HepG2 (cell line): ENCODE data around the gene ATP2C2. TPM values are rescaled to one million over a fixed set of nuclear protein-coding genes. Genes with fewer than 3 reads are reported as not detected.
A peak's percentile ranks its signal among the peaks of the same experiment; 100 is the strongest.

Source experiments
- DNMT1 ChIP-seq: sonication (generic); formaldehyde crosslinking; IDR thresholded peaks from 2 replicates; pipeline ENCODE4 v1.5.1; 2020; ENCODE audit warnings: mild to moderate bottlenecking, missing genetic modification reagents
- DR1 ChIP-seq: sonication (generic); formaldehyde crosslinking; IDR thresholded peaks from 2 replicates; pipeline ENCODE4 v1.8.0; 2021; ENCODE audit warnings: mild to moderate bottlenecking, missing genetic modification reagents, inconsistent platforms
- EED ChIP-seq: sonication (generic); formaldehyde crosslinking; IDR thresholded peaks from 2 replicates; pipeline ENCODE4 v1.5.0; 2020; ENCODE audit warnings: mild to moderate bottlenecking, missing genetic modification reagents
- GATAD1 ChIP-seq: IDR thresholded peaks from 2 replicates; pipeline ENCODE4 v1.6.1; 2016; ENCODE audit warnings: missing genetic modification reagents, missing compliant biosample characterization
- KDM5B ChIP-seq: sonication (generic); formaldehyde crosslinking; IDR thresholded peaks from 2 replicates; pipeline ENCODE4 v1.4.0; 2020; ENCODE audit warnings: missing genetic modification reagents, mild to moderate bottlenecking, borderline replicate concordance
- KLF13 ChIP-seq: sonication (generic); formaldehyde crosslinking; IDR thresholded peaks from 2 replicates; pipeline ENCODE4 v1.4.0; 2020; ENCODE audit warnings: mild to moderate bottlenecking, missing genetic modification reagents
- KLF16 ChIP-seq, 2 experiments: sonication (generic) in 1 of 2; formaldehyde crosslinking in 1 of 2; IDR thresholded peaks; 2 replicates each; pipeline versions ENCODE4 v1.6.1 to v1.8.0; 2016 to 2023; ENCODE audit warnings: missing genetic modification reagents in 2 of 2, missing compliant biosample characterization in 1 of 2
- MIXL1 ChIP-seq: IDR thresholded peaks from 2 replicates; pipeline ENCODE4 v1.6.1; 2016
- NCOA5 ChIP-seq: sonication (generic); formaldehyde crosslinking; IDR thresholded peaks from 2 replicates; pipeline ENCODE4 v1.4.0; 2020; ENCODE audit warnings: missing genetic modification reagents
- NR2F1 ChIP-seq, 2 experiments: fragments of 450-650 bp in 1 of 2; formaldehyde crosslinking in 1 of 2; IDR thresholded peaks; 2 replicates each; pipeline versions ENCODE4 v1.5.0 to v1.6.1; 2016 to 2020; ENCODE audit warnings: mild to moderate bottlenecking in 1 of 2, missing compliant biosample characterization in 1 of 2, missing genetic modification reagents in 1 of 2, moderate library complexity in 1 of 2
- ONECUT2 ChIP-seq: sonication (generic); formaldehyde crosslinking; IDR thresholded peaks from 2 replicates; pipeline ENCODE4 v1.4.0; 2020; ENCODE audit warnings: missing genetic modification reagents
- XBP1 ChIP-seq: sonication (generic); formaldehyde crosslinking; IDR thresholded peaks from 2 replicates; pipeline ENCODE4 v1.5.0; 2020; ENCODE audit warnings: missing genetic modification reagents
- ZNF160 ChIP-seq: sonication (generic); formaldehyde crosslinking; IDR thresholded peaks from 2 replicates; pipeline ENCODE4 v1.8.0; 2022; ENCODE audit warnings: mild to moderate bottlenecking, inconsistent platforms, missing genetic modification reagents
- ZNF317 ChIP-seq: sonication (generic); formaldehyde crosslinking; IDR thresholded peaks from 2 replicates; pipeline ENCODE4 v1.5.0; 2020; ENCODE audit warnings: mild to moderate bottlenecking, missing genetic modification reagents
- ZNF572 ChIP-seq: sonication (generic); formaldehyde crosslinking; IDR thresholded peaks from 2 replicates; pipeline ENCODE4 v1.5.1; 2020; ENCODE audit warnings: mild to moderate bottlenecking, missing genetic modification reagents
- ZNF775 ChIP-seq: sonication (generic); formaldehyde crosslinking; IDR thresholded peaks from 2 replicates; pipeline ENCODE4 v1.4.0; 2020; ENCODE audit warnings: missing genetic modification reagents, mild to moderate bottlenecking, moderate library complexity, borderline replicate concordance
- ZNF878 ChIP-seq: sonication (generic); formaldehyde crosslinking; IDR thresholded peaks from 2 replicates; pipeline ENCODE4 v1.8.1; 2023; ENCODE audit warnings: mild to moderate bottlenecking, missing genetic modification reagents, moderate library complexity
- polyA plus RNA-seq, 8 experiments: library from polyadenylated mRNA; depleted of rRNA in 3 of 8; stranded (reverse) in 7 of 8; unstranded in 1 of 8; fragments of >200 nt; fragmentation: Illumina TruSeq in 4 of 8; extraction: Trizol in 4 of 8; gene quantifications; 2 replicates each; pipeline versions ENCODE4 v1.2.1 to v1.2.3, GENCODE V29; 2011 to 2016; ENCODE audit warnings: low read depth in 4 of 8, missing spikeins in 1 of 8, mixed read lengths in 1 of 8; ENCODE audit not compliant: insufficient read depth in 1 of 8
- total RNA-seq, 5 experiments: library from RNA; depleted of rRNA; stranded (reverse); fragments of >200 nt; fragmentation: Illumina TruSeq; extraction: Trizol; gene quantifications; 2 replicates each; pipeline ENCODE4 v1.2.3, GENCODE V29; 2016; ENCODE audit warnings: low read depth in 1 of 5
- TF ChIP-seq, protein P1 (sequence below): sonication (generic); formaldehyde crosslinking; IDR thresholded peaks from 2 replicates; pipeline ENCODE4 v1.8.0; 2022; ENCODE audit warnings: missing genetic modification reagents, mild to moderate bottlenecking, moderate library complexity, borderline replicate concordance
- TF ChIP-seq, protein P2 (sequence below): sonication (generic); formaldehyde crosslinking; IDR thresholded peaks from 2 replicates; pipeline ENCODE4 v1.4.0; 2020; ENCODE audit warnings: missing genetic modification reagents, borderline replicate concordance
- TF ChIP-seq, protein P3 (sequence below): sonication (generic); formaldehyde crosslinking; IDR thresholded peaks from 2 replicates; pipeline ENCODE4 v1.5.1; 2020; ENCODE audit warnings: missing genetic modification reagents, mild to moderate bottlenecking, borderline replicate concordance

Gene ATP2C2
- total and polyA plus RNA-seq, 2 of the 13 experiments (the other 11 are each of a cell fraction or from before 2014, with no cell fraction given), result 0.07 TPM; not detected in 1

DNA sequence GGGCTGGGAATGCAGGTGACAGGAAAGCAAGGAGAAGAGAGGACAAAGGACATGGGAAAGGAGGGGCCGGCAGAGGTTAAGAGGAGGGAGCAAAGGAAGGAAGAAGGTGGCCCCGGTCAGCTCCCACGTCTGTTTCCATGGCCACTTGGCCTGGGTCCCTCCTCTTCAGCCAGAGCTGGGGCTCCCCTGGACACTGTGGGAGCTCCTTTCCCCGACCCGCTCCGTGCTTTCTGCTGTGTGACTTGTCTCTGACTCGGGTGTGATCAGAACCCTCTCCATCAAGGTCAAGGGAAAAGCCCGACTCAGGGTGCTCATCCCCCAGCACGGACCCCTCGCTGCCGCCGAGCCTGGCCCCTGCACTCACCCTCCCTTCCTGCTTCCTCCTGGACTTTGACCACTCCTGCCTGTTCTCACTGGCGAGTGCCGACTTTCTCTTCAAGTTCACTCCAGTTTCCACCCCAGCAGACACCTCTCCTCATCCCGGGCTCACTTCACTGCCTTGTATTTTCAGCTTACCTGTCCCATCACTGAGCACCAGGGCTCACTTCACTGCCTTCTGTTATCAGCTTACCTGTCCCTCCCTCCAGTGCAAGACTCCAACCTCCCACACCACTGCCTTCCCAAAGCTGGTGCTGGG, 74.9 kb downstream of the ATP2C2 start (continued):
- TF ChIP-seq, protein P1, sequence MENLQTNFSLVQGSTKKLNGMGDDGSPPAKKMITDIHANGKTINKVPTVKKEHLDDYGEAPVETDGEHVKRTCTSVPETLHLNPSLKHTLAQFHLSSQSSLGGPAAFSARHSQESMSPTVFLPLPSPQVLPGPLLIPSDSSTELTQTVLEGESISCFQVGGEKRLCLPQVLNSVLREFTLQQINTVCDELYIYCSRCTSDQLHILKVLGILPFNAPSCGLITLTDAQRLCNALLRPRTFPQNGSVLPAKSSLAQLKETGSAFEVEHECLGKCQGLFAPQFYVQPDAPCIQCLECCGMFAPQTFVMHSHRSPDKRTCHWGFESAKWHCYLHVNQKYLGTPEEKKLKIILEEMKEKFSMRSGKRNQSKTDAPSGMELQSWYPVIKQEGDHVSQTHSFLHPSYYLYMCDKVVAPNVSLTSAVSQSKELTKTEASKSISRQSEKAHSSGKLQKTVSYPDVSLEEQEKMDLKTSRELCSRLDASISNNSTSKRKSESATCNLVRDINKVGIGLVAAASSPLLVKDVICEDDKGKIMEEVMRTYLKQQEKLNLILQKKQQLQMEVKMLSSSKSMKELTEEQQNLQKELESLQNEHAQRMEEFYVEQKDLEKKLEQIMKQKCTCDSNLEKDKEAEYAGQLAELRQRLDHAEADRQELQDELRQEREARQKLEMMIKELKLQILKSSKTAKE (CRISPR knock-in tag), result no peak
- no peak for TF ChIP-seq MIXL1 (CRISPR knock-in tag)
- no peak for TF ChIP-seq ZNF317 (CRISPR knock-in tag)
- 0 out of 2 replicates have a peak, but pooled peaks have one; percentile 16 for TF ChIP-seq GATAD1 (CRISPR knock-in tag)
- TF ChIP-seq KDM5B (CRISPR knock-in tag), result peak; percentile 40; the same call in 1 of the 2 replicates
- 0 out of 2 replicates have a peak, but pooled peaks have one; percentile 53 for TF ChIP-seq DNMT1 (CRISPR knock-in tag)
- no peak for TF ChIP-seq KLF13 (CRISPR knock-in tag)
- TF ChIP-seq, protein P2, sequence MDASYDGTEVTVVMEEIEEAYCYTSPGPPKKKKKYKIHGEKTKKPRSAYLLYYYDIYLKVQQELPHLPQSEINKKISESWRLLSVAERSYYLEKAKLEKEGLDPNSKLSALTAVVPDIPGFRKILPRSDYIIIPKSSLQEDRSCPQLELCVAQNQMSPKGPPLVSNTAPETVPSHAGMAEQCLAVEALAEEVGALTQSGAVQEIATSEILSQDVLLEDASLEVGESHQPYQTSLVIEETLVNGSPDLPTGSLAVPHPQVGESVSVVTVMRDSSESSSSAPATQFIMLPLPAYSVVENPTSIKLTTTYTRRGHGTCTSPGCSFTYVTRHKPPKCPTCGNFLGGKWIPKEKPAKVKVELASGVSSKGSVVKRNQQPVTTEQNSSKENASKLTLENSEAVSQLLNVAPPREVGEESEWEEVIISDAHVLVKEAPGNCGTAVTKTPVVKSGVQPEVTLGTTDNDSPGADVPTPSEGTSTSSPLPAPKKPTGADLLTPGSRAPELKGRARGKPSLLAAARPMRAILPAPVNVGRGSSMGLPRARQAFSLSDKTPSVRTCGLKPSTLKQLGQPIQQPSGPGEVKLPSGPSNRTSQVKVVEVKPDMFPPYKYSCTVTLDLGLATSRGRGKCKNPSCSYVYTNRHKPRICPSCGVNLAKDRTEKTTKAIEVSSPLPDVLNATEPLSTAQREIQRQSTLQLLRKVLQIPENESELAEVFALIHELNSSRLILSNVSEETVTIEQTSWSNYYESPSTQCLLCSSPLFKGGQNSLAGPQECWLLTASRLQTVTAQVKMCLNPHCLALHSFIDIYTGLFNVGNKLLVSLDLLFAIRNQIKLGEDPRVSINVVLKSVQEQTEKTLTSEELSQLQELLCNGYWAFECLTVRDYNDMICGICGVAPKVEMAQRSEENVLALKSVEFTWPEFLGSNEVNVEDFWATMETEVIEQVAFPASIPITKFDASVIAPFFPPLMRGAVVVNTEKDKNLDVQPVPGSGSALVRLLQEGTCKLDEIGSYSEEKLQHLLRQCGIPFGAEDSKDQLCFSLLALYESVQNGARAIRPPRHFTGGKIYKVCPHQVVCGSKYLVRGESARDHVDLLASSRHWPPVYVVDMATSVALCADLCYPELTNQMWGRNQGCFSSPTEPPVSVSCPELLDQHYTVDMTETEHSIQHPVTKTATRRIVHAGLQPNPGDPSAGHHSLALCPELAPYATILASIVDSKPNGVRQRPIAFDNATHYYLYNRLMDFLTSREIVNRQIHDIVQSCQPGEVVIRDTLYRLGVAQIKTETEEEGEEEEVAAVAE (CRISPR knock-in tag), result peak; percentile 66; the same call in 1 of the 2 replicates
- TF ChIP-seq ZNF572, result no peak
- no peak for TF ChIP-seq NR2F1 (CRISPR knock-in tag; IDR thresholded peaks at IDR 0.05)
- TF ChIP-seq, protein P3, sequence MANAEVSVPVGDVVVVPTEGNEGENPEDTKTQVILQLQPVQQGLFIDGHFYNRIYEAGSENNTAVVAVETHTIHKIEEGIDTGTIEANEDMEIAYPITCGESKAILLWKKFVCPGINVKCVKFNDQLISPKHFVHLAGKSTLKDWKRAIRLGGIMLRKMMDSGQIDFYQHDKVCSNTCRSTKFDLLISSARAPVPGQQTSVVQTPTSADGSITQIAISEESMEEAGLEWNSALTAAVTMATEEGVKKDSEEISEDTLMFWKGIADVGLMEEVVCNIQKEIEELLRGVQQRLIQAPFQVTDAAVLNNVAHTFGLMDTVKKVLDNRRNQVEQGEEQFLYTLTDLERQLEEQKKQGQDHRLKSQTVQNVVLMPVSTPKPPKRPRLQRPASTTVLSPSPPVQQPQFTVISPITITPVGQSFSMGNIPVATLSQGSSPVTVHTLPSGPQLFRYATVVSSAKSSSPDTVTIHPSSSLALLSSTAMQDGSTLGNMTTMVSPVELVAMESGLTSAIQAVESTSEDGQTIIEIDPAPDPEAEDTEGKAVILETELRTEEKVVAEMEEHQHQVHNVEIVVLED (CRISPR knock-in tag), result no peak
- 0 out of 2 replicates have a peak, but pooled peaks have one; percentile 41 for TF ChIP-seq ZNF775 (CRISPR knock-in tag)
- no peak for TF ChIP-seq XBP1 (CRISPR knock-in tag)
- peak; percentile 78; the same call in 1 of the 2 replicates for TF ChIP-seq EED (CRISPR knock-in tag)
- no peak for TF ChIP-seq ZNF160
- TF ChIP-seq KLF16 (CRISPR knock-in tag; IDR thresholded peaks at IDR 0.05), result 0 out of 4 replicates have a peak, but pooled peaks of 1 of the 2 experiments have one; percentile 49
- no peak for TF ChIP-seq NCOA5 (CRISPR knock-in tag)
- no peak for TF ChIP-seq ONECUT2 (CRISPR knock-in tag)
- TF ChIP-seq DR1 (CRISPR knock-in tag), result no peak
- no peak for TF ChIP-seq ZNF878 (CRISPR knock-in tag)
